Stimulated activated CD8-positive, alpha-beta memory T cell treated with anti-CD3 and anti-CD28 coated beads, Interleukin-12 subunit alpha, Interleukin-12 subunit beta, amount 100 ng/mL, for 24 hours (primary cell): Measurements from ENCODE around the gene SPIN1.

Experiments
- DNase-seq: peaks from one replicate; pipeline ENCODE4 v3.0.0-alpha.2; 2020; ENCODE audit errors: extremely low read depth

The SPIN1 gene

GRCh38 chr9:88436379-88436778 lies 48.1 kb downstream of the SPIN1 start:
- DNase-seq, result no peak

GRCh38 chr9:88437210-88438146 lies 49.2 kb downstream of the SPIN1 start:
- DNase-seq, result no peak

- DNase-seq, result no peak
Observed at GRCh38 chr9:88438811-88439210, 50.6 kb downstream of the SPIN1 start.

GRCh38 chr9:88441301-88442007 lies 53.2 kb downstream of the SPIN1 start:
- DNase-seq, result no peak

GRCh38 chr9:88443480-88444113 lies 55.4 kb downstream of the SPIN1 start:
- DNase-seq, result no peak

- DNase-seq, result no peak
Observed at GRCh38 chr9:88446728-88447127, 58.5 kb downstream of the SPIN1 start.

- no peak for DNase-seq
Observed at GRCh38 chr9:88447431-88447830, 59.2 kb downstream of the SPIN1 start.

- DNase-seq, result no peak
Observed at GRCh38 chr9:88451160-88451559, 62.9 kb downstream of the SPIN1 start.

- DNase-seq, result no peak
Observed at GRCh38 chr9:88458716-88459465, 70.6 kb downstream of the SPIN1 start.

GRCh38 chr9:88460587-88461332 lies 72.5 kb downstream of the SPIN1 start:
- no peak for DNase-seq

- DNase-seq, result no peak
Observed at GRCh38 chr9:88462191-88462590, 73.9 kb downstream of the SPIN1 start.

GRCh38 chr9:88464851-88465250 lies 76.6 kb downstream of the SPIN1 start:
- no peak for DNase-seq

- no peak for DNase-seq
Observed at GRCh38 chr9:88468226-88468625, 80.0 kb downstream of the SPIN1 start.

- DNase-seq, result no peak
Observed at GRCh38 chr9:88476491-88477271, 88.4 kb downstream of the SPIN1 start.

GRCh38 chr9:88477300-88477751 lies 89.1 kb downstream of the SPIN1 start:
- no peak for DNase-seq

- no peak for DNase-seq
Observed at GRCh38 chr9:88478246-88478645, 90.0 kb downstream of the SPIN1 start.

GRCh38 chr9:88481933-88482332 lies 93.7 kb downstream of the SPIN1 start:
- DNase-seq, result no peak

GRCh38 chr9:88488166-88488565 lies 99.9 kb downstream of the SPIN1 start:
- no peak for DNase-seq

- DNase-seq, result no peak
Observed at GRCh38 chr9:88494983-88495721, 106.9 kb downstream of the SPIN1 start.
